Left renal cortex interstitium (tissue), 4 donors: ENCODE results near the gene CASZ1. TPM values are rescaled to one million over a fixed set of nuclear protein-coding genes. Genes with fewer than 3 reads are reported as not detected.
A peak's percentile ranks its signal among the peaks of the same experiment; 100 is the strongest.

Experiments used
- DNase-seq, 4 donors: peaks; one replicate each; pipeline ENCODE4 v3.0.0-alpha.2; 2013; ENCODE audit warnings: low read depth in 4 of 4, low spot score in 2 of 4, missing footprints in 1 of 4
- polyA plus RNA-seq, 4 donors: library from polyadenylated mRNA; unstranded; fragments of 120-200 nt; gene quantifications; one replicate each; pipeline ENCODE4 v1.2.1, GENCODE V29; 2013; ENCODE audit not compliant: insufficient read length in 4 of 4

CASZ1 gene, protein sequence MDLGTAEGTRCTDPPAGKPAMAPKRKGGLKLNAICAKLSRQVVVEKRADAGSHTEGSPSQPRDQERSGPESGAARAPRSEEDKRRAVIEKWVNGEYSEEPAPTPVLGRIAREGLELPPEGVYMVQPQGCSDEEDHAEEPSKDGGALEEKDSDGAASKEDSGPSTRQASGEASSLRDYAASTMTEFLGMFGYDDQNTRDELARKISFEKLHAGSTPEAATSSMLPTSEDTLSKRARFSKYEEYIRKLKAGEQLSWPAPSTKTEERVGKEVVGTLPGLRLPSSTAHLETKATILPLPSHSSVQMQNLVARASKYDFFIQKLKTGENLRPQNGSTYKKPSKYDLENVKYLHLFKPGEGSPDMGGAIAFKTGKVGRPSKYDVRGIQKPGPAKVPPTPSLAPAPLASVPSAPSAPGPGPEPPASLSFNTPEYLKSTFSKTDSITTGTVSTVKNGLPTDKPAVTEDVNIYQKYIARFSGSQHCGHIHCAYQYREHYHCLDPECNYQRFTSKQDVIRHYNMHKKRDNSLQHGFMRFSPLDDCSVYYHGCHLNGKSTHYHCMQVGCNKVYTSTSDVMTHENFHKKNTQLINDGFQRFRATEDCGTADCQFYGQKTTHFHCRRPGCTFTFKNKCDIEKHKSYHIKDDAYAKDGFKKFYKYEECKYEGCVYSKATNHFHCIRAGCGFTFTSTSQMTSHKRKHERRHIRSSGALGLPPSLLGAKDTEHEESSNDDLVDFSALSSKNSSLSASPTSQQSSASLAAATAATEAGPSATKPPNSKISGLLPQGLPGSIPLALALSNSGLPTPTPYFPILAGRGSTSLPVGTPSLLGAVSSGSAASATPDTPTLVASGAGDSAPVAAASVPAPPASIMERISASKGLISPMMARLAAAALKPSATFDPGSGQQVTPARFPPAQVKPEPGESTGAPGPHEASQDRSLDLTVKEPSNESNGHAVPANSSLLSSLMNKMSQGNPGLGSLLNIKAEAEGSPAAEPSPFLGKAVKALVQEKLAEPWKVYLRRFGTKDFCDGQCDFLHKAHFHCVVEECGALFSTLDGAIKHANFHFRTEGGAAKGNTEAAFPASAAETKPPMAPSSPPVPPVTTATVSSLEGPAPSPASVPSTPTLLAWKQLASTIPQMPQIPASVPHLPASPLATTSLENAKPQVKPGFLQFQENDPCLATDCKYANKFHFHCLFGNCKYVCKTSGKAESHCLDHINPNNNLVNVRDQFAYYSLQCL (N-terminal part only)
- polyA plus RNA-seq: 10 to 100 TPM; 13.5 to 24.4 (median 19.8) TPM

DNA sequence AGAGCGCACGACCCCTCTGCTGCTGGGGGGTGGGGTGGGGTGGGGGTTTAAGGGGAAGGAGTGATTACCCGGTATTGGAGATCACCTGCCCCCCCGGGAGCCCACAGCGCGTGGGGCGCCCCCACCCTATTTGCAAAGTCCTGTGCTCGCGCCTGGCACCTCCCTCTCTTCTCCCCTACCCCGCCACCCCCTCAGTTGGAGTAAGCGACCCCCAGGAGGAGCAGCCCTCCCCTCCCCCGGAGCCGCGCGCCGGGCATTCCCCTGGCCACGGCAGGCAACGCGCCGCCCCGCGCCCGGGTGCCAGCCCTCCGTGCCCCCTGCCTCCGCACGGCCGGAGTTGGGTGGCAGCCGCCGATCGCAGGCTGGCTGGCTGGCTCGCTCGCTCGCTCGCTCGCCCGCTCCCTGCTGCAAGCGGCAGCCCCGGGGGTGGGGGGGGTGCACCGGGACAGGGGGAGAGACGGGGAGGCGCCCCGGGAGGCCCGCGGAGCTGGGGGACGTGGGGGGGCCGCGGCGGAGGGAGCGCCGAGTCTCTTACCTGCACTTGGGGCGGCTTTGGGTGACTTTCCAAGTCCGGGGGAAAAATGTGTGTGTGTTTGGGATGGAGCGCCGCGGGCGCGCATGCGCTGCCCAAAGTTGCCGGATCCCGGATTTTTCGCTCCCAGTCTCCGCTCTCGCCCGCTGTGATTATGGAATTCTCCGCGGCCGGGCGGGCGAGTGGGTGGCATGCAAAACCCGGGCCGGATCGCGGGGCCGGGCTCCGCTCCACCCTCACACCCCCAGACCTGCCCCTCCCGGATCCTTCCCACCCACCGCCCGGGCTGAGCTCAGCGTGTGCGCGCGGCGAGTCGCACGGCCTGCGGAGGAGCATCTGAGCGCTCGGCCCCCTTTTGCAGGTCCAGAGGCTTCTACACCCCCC is at the start of gene CASZ1:
CASZ1 (minus strand) TSS at position 618 of the 916 bp plus-strand sequence. CDS start 102,757 bp downstream, outside the sequence.
- DNase-seq: peak in 3 of 4 donors; percentile 76 to 84 (median 83)

GRCh38 chr1:10843697-10844096 is 47.3 kb upstream of the CASZ1 start:
- DNase-seq: no peak

DNA sequence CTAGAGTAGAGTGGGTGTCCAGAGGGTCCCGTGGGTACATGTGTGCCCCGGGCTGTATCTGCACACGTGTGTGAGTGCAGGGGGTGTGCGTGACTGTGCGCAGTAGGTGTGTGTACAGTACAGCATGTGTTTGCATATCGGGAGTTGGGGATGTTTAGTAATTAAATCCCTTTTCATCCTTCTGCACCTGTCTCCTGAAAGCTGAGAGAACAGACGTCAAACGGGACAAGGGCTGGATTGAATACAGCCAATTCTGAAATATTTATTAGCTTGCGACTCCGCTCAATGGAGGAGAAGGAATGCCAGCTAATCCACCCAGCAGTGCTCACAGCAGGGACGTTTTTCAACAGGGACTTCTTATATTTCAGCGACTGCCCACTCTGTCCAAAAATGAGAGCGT is 44.7 kb upstream of the CASZ1 start:
- no peak for DNase-seq

DNA sequence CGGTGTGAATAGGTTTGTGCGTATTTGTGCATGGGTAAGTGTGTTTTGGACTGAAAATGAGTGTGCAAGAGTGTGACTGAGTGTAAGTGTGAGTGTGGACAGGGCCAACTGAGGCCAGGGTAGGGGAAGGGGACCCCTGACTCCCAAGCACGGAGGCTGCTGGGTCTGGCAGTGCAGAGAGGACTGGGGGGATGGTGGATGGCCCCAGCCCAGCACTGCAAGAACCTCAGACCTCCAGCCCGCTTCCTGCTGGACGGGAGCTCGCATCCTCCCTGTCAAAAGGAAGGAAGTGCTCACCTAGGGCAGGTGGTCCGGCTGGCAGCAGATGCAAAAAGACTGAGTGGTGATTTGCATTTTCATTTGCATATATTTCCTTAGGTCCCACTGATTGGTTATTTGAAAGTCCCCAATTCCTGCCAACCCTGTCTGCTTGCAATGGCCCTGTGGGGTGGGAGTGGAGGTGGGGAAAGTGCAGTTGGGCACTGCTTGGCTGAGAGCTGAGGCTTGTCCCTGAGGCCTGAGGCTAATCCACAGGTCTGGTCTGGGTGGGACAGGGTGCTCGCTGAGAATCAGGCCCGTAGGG is 42.8 kb upstream of the CASZ1 start:
- no peak for DNase-seq

GRCh38 chr1:10838541-10838940 is 42.1 kb upstream of the CASZ1 start:
- no peak for DNase-seq

DNA sequence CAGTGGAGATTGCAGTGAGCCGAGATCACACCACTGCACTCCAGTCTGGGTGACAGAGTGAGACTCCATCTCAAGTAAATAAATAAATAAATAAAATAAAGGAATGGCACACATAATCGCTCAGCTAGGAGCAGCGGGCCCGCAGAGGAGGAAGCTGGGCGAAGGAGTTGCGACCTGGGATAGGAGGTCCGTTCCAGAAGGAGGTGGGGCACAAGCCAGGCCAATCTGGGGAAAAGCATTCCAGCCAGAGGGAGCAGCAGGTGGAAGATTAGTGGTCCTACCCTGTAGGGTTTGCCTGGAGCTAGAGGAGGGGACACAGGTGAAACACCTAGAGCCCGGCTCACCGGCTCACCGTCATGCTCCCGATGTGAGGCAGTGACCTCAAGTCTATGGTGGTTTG is 40.3 kb upstream of the CASZ1 start:
- DNase-seq: no peak

- peak; percentile 39 to 73 (median 63) for DNase-seq
Measured at GRCh38 chr1:10835822-10836421, 39.5 kb upstream of the CASZ1 start.

DNA sequence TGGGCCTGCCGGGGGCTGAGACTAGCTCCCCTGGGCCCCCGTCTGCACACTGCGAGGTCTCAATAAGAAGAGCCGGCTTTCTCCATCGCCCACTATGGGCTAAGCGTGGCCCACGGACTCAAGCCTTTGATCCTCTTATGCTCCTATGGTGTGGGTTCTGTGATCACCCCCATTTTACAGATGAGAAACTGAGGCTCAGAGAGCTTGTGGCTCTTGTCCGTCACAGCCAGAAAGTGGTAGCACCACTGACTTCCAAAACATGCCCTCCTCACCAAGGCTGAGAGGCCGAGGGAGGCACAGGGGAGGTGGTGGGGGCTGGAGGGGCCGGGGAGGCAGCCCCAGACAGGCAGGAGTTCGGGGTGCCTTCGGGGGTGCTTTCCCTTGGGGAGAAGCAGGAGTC is 39.0 kb upstream of the CASZ1 start:
- no peak for DNase-seq

DNA sequence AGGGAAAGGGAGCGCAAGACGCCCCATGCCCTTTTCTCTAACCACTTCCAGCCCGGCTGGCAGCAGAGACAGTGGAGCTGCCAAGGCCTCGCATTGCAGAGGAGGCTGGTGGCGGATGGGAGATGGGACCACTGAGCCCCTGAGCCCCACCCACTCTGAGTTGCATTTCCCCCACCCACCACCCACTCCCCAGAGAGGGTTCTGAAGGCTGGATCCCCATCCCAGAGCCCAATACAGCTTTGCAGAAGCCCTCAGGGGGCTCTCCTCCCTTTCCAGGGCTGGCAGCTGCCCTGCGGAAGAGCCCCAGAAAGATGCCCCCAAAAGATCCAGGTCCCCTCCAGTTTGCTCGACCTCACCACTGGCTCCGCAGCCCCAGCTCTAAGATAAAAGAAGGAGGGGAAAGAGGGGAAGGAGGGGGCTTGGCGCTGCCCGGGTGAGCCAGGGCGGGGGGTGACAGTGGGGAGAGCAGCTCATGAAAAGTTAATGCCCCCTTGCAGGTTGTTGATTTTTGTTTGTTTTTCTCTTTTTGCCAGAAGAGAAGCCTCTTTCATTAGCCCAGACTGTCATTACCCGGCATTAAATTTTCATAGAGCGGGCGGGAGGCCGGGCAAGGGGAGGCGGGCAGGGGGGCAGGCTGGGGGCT is 38.4 kb upstream of the CASZ1 start:
- no peak for DNase-seq

GRCh38 chr1:10833630-10834557 is 37.4 kb upstream of the CASZ1 start:
- no peak for DNase-seq

GRCh38 chr1:10832703-10833102 is 36.3 kb upstream of the CASZ1 start:
- DNase-seq: no peak

- no peak for DNase-seq
Measured at GRCh38 chr1:10830961-10831668, 34.7 kb upstream of the CASZ1 start.

DNA sequence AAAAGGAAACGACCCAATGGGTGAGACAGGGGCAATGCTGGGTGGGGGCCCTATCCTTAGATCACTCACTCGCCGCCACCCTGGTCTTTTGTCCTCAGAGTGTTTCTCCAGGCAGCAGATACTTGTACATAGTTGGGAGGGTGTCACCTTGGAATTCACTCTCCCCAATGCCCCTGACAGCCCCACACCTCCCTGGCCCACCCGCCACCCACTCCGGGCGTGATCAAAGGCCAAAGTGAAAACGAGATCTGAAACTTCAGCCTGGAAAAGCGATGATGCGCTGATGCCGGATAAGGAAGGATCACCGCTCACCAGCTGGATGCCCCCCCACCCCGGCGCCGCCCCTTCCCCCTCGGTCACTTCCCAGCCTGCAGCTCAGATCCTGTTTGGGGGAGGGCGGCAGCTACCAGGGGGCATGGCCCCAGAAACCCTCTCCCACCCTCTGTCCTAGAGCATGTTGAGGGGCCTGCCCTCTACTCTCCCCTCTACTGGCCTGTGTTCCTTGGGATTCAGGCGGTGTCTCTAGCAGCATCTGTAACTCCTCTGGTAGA is 33.6 kb upstream of the CASZ1 start:
- DNase-seq: no peak

- DNase-seq: no peak
Measured at GRCh38 chr1:10829067-10829818, 32.8 kb upstream of the CASZ1 start.

DNA sequence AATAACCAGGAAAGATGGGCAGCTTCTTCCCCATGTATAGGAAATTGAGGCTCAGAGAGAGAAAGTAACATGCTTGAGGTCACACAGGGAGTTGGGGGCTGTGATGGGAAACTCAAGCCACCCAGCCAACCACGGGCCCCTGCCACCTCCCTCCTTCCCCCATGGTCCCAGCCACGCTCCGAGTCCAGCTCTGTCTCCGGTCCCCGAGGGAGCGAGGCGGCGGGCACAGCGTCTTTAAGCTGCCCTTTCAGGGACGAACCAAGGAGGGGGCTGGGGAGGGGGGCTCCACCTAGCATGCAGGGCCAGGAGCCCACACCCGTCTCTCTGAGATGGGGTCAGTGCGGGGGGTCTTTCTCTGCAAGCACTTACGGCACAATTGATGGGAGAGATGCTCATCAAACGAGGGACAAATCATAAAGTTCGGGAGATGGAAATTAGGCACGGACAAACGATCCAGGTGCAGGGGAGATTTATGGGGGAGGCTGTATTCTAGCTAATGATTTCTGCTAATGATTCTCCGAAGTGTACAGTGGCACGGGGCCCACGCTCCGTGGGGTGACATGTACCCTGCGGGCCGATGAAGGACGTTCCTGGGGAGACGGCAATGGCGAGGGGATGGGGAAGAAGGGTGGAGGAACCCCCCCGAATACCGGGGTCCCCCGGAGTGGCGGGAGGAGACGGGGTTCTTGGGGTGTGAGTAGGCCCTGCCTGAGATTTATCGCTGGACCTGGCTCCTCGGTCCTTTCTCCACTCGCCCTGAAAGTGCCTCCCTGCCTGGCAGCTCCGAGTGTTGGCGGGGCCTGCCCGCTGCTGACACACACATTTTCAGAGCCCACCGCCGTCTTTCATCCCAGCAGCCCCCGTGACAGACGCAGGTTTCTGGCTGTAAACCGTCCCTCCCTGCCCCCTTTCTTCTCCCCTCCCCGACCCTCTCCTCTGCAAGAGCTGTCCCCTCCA is 31.2 kb upstream of the CASZ1 start:
- no peak for DNase-seq
